ENCODE measurements around the gene STOML1.

STOML1 gene

DNA sequence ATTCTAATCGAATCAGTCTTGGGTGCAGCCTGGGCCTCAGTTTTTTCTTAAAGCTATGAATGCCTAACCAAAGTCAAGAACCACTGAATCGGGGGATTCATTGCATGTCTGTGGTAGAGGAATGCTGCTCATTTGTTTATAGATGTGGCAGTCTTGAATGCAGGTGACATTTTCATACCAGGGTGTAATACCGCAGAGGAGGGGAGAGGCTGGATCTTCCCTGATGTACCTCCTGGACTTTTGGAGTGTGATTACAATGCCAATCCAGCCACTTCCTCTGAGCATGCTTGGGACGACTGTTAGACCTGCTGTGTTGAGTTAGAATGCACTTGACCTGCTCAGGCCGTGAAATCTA lies 47.5 kb upstream of the STOML1 start:
- Histone ChIP-seq H3K79me2 (ENCODE audit: insufficient read depth, low read length) (no peaks in the 10 kb centered on the region), H3K4me2 (ENCODE audit: low read depth, low read length, poor library complexity, severe bottlenecking) (no peak overlapping the region), H2AFZ (ENCODE audit: low read length) (no peak overlapping the region), H3K9me2 (replicated peaks; ENCODE audit: low read depth, low read length) (no peaks in the 10 kb centered on the region), H3K9me3 (ENCODE audit: insufficient read depth, low read depth, low read length) (no peaks in the 10 kb centered on the region), H3K36me3 (ENCODE audit: insufficient read depth, low read length) (peaks cover 34% of the 10 kb centered on the region; the same call in 1 of the 2 replicates), H3F3A (ENCODE audit: low read depth) (no peaks in the 10 kb centered on the region), H4K20me1 (ENCODE audit: insufficient read depth, low read length, poor library complexity, severe bottlenecking) (no peaks in the 10 kb centered on the region), H3K4me1 (ENCODE audit: insufficient read depth, low read length, poor library complexity, severe bottlenecking) (no peaks in the 10 kb centered on the region), H3K9ac (ENCODE audit: low read depth, low read length, poor library complexity, severe bottlenecking) (no peak overlapping the region), H3K4me3 (ENCODE audit: low read length, poor library complexity, severe bottlenecking) (no peak overlapping the region), H3K27me3 (ENCODE audit: insufficient read depth, low read length, poor library complexity, severe bottlenecking) (no peaks in the 10 kb centered on the region)
- TF ChIP-seq, protein P1, sequence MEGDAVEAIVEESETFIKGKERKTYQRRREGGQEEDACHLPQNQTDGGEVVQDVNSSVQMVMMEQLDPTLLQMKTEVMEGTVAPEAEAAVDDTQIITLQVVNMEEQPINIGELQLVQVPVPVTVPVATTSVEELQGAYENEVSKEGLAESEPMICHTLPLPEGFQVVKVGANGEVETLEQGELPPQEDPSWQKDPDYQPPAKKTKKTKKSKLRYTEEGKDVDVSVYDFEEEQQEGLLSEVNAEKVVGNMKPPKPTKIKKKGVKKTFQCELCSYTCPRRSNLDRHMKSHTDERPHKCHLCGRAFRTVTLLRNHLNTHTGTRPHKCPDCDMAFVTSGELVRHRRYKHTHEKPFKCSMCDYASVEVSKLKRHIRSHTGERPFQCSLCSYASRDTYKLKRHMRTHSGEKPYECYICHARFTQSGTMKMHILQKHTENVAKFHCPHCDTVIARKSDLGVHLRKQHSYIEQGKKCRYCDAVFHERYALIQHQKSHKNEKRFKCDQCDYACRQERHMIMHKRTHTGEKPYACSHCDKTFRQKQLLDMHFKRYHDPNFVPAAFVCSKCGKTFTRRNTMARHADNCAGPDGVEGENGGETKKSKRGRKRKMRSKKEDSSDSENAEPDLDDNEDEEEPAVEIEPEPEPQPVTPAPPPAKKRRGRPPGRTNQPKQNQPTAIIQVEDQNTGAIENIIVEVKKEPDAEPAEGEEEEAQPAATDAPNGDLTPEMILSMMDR (conservative IDR thresholded peaks at IDR 0.05; ENCODE audit: low read length): no peak
- TF ChIP-seq EZH2phosphoT487 (IDR thresholded peaks at IDR 0.05; ENCODE audit: borderline replicate concordance): no peak

GRCh38 chr15:74038707-74039655 lies 46.9 kb upstream of the STOML1 start:
- H4K20me1 ChIP-seq (ENCODE audit: insufficient read depth, low read length, poor library complexity, severe bottlenecking): no peaks in the 10 kb centered on the region
- H3K9me2 ChIP-seq (replicated peaks; ENCODE audit: low read depth, low read length): no peaks in the 10 kb centered on the region
- H3F3A ChIP-seq (ENCODE audit: low read depth): no peaks in the 10 kb centered on the region
- H3K9me3 ChIP-seq (ENCODE audit: insufficient read depth, low read depth, low read length): no peaks in the 10 kb centered on the region
- peaks cover 41% of the 10 kb centered on the region; the same call in 1 of the 2 replicates for H3K36me3 ChIP-seq (ENCODE audit: insufficient read depth, low read length)
- H3K4me3 ChIP-seq (ENCODE audit: low read length, poor library complexity, severe bottlenecking): no peak overlapping the region
- no peak overlapping the region for H3K4me2 ChIP-seq (ENCODE audit: low read depth, low read length, poor library complexity, severe bottlenecking)
- no peaks in the 10 kb centered on the region for H3K27me3 ChIP-seq (ENCODE audit: insufficient read depth, low read length, poor library complexity, severe bottlenecking)
- H3K79me2 ChIP-seq (ENCODE audit: insufficient read depth, low read length): no peaks in the 10 kb centered on the region
- no peak overlapping the region for H3K9ac ChIP-seq (ENCODE audit: low read depth, low read length, poor library complexity, severe bottlenecking)
- H2AFZ ChIP-seq (ENCODE audit: low read length): no peak overlapping the region
- H3K4me1 ChIP-seq (ENCODE audit: insufficient read depth, low read length, poor library complexity, severe bottlenecking): no peaks in the 10 kb centered on the region
- TF ChIP-seq, protein P1 (conservative IDR thresholded peaks at IDR 0.05; ENCODE audit: low read length): no peak
- no peak for TF ChIP-seq EZH2phosphoT487 (IDR thresholded peaks at IDR 0.05; ENCODE audit: borderline replicate concordance)

- H3K4me3 ChIP-seq (ENCODE audit: low read length, poor library complexity, severe bottlenecking): no peak overlapping the region
- H3K79me2 ChIP-seq (ENCODE audit: insufficient read depth, low read length): no peaks in the 10 kb centered on the region
- no peak overlapping the region for H3K9ac ChIP-seq (ENCODE audit: low read depth, low read length, poor library complexity, severe bottlenecking)
- H3K4me2 ChIP-seq (ENCODE audit: low read depth, low read length, poor library complexity, severe bottlenecking): no peak overlapping the region
- peaks cover 56% of the 10 kb centered on the region; the same call in 1 of the 2 replicates for H3K36me3 ChIP-seq (ENCODE audit: insufficient read depth, low read length)
- no peaks in the 10 kb centered on the region for H3K9me2 ChIP-seq (replicated peaks; ENCODE audit: low read depth, low read length)
- H3K27me3 ChIP-seq (ENCODE audit: insufficient read depth, low read length, poor library complexity, severe bottlenecking): no peaks in the 10 kb centered on the region
- no peak overlapping the region for H2AFZ ChIP-seq (ENCODE audit: low read length)
- no peaks in the 10 kb centered on the region for H3F3A ChIP-seq (ENCODE audit: low read depth)
- no peaks in the 10 kb centered on the region for H3K9me3 ChIP-seq (ENCODE audit: insufficient read depth, low read depth, low read length)
- peaks cover 6% of the 10 kb centered on the region for H3K4me1 ChIP-seq (ENCODE audit: insufficient read depth, low read length, poor library complexity, severe bottlenecking)
- no peak for TF ChIP-seq EZH2phosphoT487 (IDR thresholded peaks at IDR 0.05; ENCODE audit: borderline replicate concordance)
- TF ChIP-seq, protein P1 (conservative IDR thresholded peaks at IDR 0.05; ENCODE audit: low read length): no peak
- H4K20me1 ChIP-seq (ENCODE audit: insufficient read depth, low read length, poor library complexity, severe bottlenecking): no peaks in the 10 kb centered on the region
These were observed 45.3 kb upstream of the STOML1 start for GRCh38 chr15:74037171-74038117.
